Astrocyte of the spinal cord (primary cell): ENCODE data around the gene HLCS.

ENCODE experiments used
- DNase-seq: peaks from one replicate; pipeline ENCODE4 v3.0.0; 2011; ENCODE audit warnings: low read depth, low spot score
- H3K4me3 ChIP-seq: 2 replicates; pipeline ENCODE4 v1.5.1; 2011; ENCODE audit warnings: low read depth, mild to moderate bottlenecking, low read length, moderate library complexity
- CTCF ChIP-seq: IDR thresholded peaks from 2 replicates; pipeline ENCODE4 v1.5.1; 2012; ENCODE audit warnings: low read depth, mild to moderate bottlenecking, low read length, inconsistent platforms
- in situ Hi-C: cut with HindIII; loops from 2 replicates; pipeline ENCODE4 v1.10.0; 2017; ENCODE audit warnings: low sequenced_read_pairs

The HLCS gene

GRCh38 chr21:36709868-36710728 lies 256.4 kb downstream of the HLCS start:
- no peak overlapping the region for H3K4me3 ChIP-seq

GRCh38 chr21:36709030-36709867 lies 257.2 kb downstream of the HLCS start:
- no peak overlapping the region for H3K4me3 ChIP-seq
- no peak for DNase-seq
- no peak for TF ChIP-seq CTCF
- in situ Hi-C loops = no loop called here

More at GRCh38 chr21:36709868-36710728, 256.4 kb downstream of the HLCS start:
- in situ Hi-C loops = no loop called here
- no peak for TF ChIP-seq CTCF
- no peak for DNase-seq

GRCh38 chr21:36708286-36709029 lies 258.0 kb downstream of the HLCS start:
- no peak for TF ChIP-seq CTCF
- in situ Hi-C loops = no loop called here

GRCh38 chr21:36707763-36708285 lies 258.6 kb downstream of the HLCS start:
- TF ChIP-seq CTCF = no peak
- no peak for DNase-seq
- H3K4me3 ChIP-seq = no peak overlapping the region
- in situ Hi-C loops = no loop called here

More at GRCh38 chr21:36708286-36709029, 258.0 kb downstream of the HLCS start:
- DNase-seq = no peak
- no peak overlapping the region for H3K4me3 ChIP-seq

- no peak overlapping the region for H3K4me3 ChIP-seq
- DNase-seq = no peak
- peak; percentile 29 for TF ChIP-seq CTCF
- in situ Hi-C loops = no loop called here
Observed at GRCh38 chr21:36706951-36707762, 259.3 kb downstream of the HLCS start.
